ENCODE results near the gene GABBR2. TPM values are rescaled to one million over a fixed set of nuclear protein-coding genes. Genes with fewer than 3 reads are reported as not detected.

GABBR2 gene
- total and polyA plus RNA-seq, 12 donors: 0.17 to 9.0 (median 3.7) TPM

- no peak overlapping the region for H3K4me3 ChIP-seq
- H3K36me3 ChIP-seq (replicated peaks in 1 of 2): no peaks in the 10 kb centered on the region
- TF ChIP-seq POLR2A (IDR thresholded peaks at IDR 0.05) (no peak), CTCF (IDR thresholded peaks at IDR 0.05) (no peak)
- no peak overlapping the region for H3K27ac ChIP-seq
- H3K4me1 ChIP-seq (replicated peaks in 1 of 2): no peaks in the 10 kb centered on the region
- no peaks in the 10 kb centered on the region for H3K9me3 ChIP-seq (replicated peaks in 1 of 3)
- no peaks in the 10 kb centered on the region for H3K27me3 ChIP-seq
- DNase-seq: peak in 1 of 7 donors; percentile 33
- 34 to 61% (median 50%) methylated on average over 5 of the region's 5 CpGs for WGBS, 4 donors
- intact Hi-C loops (cut with DNase I): no loop called here
These were observed 224.6 kb downstream of the GABBR2 start for GRCh38 chr9:98484162-98484561.

- no peak overlapping the region for H3K4me3 ChIP-seq
- no peak for TF ChIP-seq CTCF (IDR thresholded peaks at IDR 0.05)
- TF ChIP-seq POLR2A (IDR thresholded peaks at IDR 0.05): no peak
- intact Hi-C loops (cut with DNase I): no loop called here
- no peaks in the 10 kb centered on the region for H3K36me3 ChIP-seq (replicated peaks in 1 of 2)
- 72 to 80% (median 74%) methylated on average over 5 of the region's 5 CpGs for WGBS, 4 donors
- no peaks in the 10 kb centered on the region for H3K4me1 ChIP-seq (replicated peaks in 1 of 2)
- H3K27me3 ChIP-seq: no peaks in the 10 kb centered on the region
- DNase-seq: no peak
- H3K9me3 ChIP-seq (replicated peaks in 1 of 3): no peaks in the 10 kb centered on the region
- no peak overlapping the region for H3K27ac ChIP-seq
These were observed 226.5 kb downstream of the GABBR2 start for GRCh38 chr9:98482226-98482625.

- no peaks in the 10 kb centered on the region for H3K9me3 ChIP-seq (replicated peaks in 1 of 3)
- H3K27me3 ChIP-seq: no peaks in the 10 kb centered on the region
- intact Hi-C loops (cut with DNase I): no loop called here
- 59 to 75% (median 67%) methylated on average over 4 to 5 of the region's 5 CpGs for WGBS, 4 donors
- H3K36me3 ChIP-seq (replicated peaks in 1 of 2): no peaks in the 10 kb centered on the region
- H3K4me1 ChIP-seq (replicated peaks in 1 of 2): no peaks in the 10 kb centered on the region
- no peak overlapping the region for H3K27ac ChIP-seq
- no peak overlapping the region for H3K4me3 ChIP-seq
- no peak for DNase-seq
- TF ChIP-seq CTCF (IDR thresholded peaks at IDR 0.05) (no peak), POLR2A (IDR thresholded peaks at IDR 0.05) (no peak)
These were observed 227.1 kb downstream of the GABBR2 start for GRCh38 chr9:98481676-98482075.

GRCh38 chr9:98479967-98480847, 228.5 kb downstream of the GABBR2 start:
- Histone ChIP-seq H3K9me3 (replicated peaks in 1 of 3) (no peaks in the 10 kb centered on the region), H3K27ac (no peak overlapping the region)

More at GRCh38 chr9:98479967-98480847, 228.5 kb downstream of the GABBR2 start:
- intact Hi-C loops (cut with DNase I): no loop called here
- TF ChIP-seq POLR2A (IDR thresholded peaks at IDR 0.05): no peak
- TF ChIP-seq CTCF (IDR thresholded peaks at IDR 0.05): no peak
- WGBS, 4 donors: 83 to 91% (median 88%) methylated on average over 5 of the region's 5 CpGs
- Histone ChIP-seq H3K27me3 (no peaks in the 10 kb centered on the region), H3K4me3 (no peak overlapping the region), H3K36me3 (replicated peaks in 1 of 2) (no peaks in the 10 kb centered on the region), H3K4me1 (replicated peaks in 1 of 2) (no peaks in the 10 kb centered on the region)
- peak in 1 of 7 donors; percentile 33 for DNase-seq

Measured in adrenal gland (tissue), 12 donors.